ENCODE measurements around the gene ABCA7.
"Not testable (repeated sequence)": the region's sequence is repeated elsewhere in the genome, so short reads cannot be mapped to it uniquely, and the experiment has no call there.

Gene ABCA7

DNA sequence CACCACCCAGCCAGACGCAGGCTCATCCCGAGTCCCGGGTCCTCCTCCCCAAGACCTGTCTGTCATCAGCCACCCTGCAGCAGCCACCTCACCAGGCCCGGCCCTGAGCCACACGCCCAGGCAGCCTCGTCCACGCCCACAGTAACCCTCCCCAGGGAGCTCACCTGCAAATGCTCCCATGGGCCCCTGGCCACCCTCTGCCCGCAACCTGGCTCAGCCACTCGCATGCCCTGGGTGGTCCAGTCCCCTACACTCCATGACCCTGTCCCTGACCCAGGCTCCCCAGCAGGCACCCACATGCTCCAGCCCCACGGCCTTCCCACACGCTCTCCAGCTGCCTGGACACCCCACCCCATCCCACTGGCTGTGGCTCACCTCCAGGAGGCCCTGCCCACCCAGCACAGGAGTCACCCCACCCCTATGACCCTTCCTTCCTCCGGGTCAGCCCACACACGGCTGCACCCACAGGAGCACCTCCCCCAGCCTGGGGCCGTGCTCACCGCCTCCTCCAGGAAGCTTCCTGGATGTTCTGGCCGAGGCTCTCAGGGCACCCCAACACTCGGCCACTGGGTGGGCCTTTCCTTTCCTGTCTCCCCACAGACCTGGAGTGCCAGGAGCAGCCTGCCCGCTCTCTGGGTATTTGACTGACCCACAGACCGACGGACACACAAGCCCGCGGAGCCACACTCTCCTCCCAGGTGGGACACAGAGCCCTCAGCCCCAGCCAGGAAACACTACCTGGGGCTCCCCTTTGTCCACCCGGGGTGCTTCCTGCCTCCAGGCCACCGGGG lies 22.6 kb upstream of the ABCA7 start:
- no peak for DNase-seq

DNA sequence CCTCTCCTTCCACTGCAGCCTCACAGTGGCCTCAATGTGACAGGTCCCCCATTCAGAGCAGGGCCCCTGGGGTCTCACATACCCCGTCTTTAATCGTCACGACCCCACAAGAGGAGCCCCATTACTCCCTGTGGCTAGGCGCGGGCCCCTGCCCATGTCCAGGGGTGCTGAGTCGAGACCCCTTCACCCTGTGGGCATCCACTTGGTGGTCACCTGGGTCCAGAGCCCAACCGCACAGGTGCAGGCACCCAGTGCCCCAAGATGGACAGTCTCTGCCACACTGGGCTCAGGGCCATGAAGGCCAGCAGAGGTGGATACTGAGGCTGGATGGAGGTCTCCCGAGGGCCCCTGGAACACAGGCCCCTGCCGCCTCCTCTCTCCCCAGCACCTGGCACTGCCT lies 22.0 kb upstream of the ABCA7 start:
- DNase-seq, result no peak

DNA sequence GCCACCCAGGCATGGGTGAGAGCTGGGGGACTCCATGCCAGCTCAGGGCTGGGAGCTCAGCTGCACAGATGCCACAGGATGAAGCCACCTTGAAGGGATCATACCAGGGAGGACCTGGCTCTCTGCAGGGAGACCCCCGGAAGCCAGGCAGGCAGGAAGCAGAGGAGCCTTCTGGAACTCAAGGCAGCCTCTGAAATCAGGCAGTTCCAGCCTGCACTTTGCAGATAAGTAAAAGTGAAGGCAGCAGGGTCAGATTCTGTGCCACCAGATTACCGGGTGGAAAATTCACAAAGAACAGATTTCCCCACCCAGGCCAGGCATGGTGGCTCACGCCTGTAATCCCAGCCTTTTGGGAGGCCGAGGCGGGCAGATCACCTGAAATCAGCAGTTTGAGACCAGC lies 21.5 kb upstream of the ABCA7 start:
- no peak for DNase-seq

DNA sequence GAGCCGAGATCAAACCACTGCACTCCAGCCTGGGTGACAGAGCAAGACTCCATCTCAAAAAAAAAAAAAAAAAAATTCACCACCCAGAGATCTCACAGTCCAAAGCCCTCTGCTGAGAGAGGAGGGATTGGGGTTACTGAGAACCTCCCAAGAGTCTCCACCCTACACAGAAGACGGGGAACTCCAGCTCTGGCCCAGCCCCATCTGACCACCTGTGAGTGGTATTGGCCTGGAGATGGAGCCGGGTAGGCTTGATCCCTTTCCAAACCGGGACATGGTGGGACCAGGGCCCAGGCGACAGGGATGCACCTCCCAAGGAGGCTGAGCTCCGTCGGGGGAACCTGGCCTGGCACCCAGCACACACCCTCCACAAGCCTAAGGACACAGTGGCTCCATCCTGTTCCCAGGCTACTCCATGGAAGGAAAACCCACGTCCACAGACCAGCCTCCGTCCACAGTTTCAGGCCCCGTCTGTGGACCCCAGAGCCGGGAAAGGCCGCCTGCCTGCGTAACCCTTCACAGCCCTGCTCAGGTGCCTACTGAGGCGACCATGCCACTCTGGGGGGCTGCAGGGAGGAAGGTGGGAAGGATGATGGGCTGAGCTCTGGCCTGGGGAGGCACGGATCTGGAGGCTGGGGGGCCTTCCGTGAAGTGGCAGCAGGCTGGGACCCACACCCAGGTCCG lies 20.8 kb upstream of the ABCA7 start:
- no peak for DNase-seq

DNA sequence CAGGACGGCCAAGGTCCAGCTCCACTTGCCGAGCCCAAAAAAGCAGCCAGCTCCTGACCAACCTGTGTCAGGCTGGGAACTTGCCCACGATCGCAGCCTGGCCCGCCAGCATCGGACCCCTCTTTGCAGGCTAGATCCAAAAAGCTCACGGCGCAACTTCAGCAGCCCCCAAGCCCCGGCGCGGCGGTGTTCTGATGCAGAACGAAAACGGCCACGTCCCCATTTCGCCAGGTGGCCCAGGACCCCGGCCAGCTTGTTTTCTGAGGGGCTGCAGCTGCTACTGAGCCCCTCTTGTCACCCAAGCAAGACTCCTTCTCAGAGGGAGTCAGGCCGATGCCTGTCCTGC lies 20.3 kb upstream of the ABCA7 start:
- DNase-seq, result no peak

DNA sequence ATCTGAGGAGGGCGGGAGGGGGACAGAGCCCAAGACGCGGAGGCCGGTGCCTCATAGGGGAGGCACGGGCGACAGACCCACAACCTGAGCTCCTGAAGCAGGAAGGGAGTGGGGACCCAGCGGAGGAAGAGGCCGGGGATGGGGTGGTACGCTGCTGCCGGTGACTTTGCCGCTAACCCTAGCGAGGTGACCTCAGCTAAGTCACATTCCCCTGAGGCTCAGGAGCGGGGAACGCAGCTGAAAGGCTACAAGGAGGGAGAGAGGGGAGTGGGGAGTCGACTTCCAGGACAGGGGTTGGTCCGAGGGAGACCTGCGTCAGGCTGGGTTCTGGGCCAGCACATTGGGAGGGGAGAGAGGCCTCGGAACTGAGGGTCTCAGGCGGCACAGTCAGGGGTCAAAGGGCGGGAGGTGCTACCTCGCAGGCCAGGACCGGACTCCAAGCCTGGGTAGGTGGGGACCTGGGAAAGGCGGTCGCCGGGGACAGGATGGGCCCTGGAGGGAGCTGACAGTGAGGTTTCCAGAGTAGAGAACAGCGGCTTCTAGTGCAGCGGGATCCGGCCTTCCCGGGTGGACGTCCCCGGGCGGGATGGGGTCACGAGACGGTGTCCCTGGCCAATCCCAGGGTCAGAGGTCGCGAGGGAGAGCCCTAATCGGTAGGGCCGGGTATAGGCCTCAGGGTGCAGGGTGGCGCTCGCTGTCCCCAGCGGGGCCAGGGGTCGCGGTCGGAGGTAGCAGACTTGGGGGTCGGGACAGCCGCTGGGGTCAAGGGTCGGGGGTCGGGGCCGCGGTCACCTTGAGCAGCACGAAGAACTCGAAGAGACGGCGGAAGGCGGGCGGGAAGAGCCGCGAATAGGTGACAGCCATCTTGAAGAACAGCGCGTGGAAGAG lies 19.7 kb upstream of the ABCA7 start:
- no peak for DNase-seq

DNA sequence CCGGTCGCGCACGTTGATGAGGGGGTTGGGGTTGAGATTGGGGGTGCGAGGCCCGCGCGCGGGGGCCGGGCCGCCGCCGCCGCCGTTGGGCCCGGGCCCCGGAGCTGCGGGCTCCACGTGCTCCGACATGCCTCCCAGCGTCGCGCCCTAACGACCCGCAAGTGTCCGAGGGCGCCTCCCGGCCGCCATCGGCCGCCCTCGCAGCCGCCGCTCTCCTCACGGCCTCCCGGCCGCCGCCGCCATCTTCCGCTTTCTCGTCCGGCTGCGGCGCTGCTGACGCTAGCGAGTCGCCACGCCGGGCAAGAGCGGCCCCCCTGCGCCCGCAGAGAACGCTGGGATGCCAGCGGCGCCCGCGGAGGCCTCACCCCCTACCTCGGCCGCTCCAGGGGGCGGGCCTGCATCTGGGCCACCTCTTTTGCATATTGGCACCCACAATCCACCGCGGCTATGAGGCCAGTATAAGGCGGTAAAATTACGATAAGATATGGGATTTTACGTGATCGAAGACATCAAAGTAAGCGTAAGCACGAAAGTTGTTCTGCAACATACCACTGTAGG lies 19.0 kb upstream of the ABCA7 start, which contains the start of gene TMEM259:
Gene TMEM259 (minus strand): TSS at position 256 of the 558 bp plus-strand sequence. CDS start 127 bp downstream, at position 129.
- peak; percentile 80 for DNase-seq

DNA sequence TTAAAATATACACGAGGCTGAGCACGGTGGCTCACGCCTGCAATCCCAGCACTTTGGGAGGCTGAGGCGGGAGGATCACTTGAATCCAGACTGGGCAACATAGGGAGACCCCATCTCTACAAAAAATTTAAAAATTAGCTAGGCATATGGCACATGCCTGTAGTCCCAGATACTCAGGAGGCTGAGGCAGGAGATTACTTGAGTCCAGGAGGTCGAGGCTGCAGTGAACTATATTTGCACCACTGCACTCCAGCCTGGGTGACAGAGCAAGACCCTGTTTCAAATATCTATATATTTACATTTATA lies 16.1 kb upstream of the ABCA7 start:
- not testable (repeated sequence) for DNase-seq

DNA sequence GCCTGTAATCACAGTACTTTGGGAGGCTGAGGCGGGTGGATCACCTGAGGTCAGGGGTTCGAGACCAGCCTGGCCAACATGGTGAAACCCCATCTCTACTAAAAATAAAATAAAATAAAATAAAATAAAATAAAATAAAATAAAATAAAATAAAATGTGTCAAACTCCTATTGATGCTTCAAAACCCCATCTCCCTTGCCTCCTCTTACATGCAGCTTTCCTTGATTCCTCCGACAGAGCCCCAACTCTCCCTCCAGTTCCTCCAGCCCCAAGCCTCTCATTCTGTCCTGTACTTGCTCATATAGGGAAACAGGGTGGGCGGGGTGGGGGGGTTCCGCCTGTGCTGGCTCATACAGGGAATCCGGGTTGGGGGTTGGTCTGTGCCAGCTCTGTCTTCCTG lies 14.8 kb upstream of the ABCA7 start:
- DNase-seq, result not testable (repeated sequence)

DNA sequence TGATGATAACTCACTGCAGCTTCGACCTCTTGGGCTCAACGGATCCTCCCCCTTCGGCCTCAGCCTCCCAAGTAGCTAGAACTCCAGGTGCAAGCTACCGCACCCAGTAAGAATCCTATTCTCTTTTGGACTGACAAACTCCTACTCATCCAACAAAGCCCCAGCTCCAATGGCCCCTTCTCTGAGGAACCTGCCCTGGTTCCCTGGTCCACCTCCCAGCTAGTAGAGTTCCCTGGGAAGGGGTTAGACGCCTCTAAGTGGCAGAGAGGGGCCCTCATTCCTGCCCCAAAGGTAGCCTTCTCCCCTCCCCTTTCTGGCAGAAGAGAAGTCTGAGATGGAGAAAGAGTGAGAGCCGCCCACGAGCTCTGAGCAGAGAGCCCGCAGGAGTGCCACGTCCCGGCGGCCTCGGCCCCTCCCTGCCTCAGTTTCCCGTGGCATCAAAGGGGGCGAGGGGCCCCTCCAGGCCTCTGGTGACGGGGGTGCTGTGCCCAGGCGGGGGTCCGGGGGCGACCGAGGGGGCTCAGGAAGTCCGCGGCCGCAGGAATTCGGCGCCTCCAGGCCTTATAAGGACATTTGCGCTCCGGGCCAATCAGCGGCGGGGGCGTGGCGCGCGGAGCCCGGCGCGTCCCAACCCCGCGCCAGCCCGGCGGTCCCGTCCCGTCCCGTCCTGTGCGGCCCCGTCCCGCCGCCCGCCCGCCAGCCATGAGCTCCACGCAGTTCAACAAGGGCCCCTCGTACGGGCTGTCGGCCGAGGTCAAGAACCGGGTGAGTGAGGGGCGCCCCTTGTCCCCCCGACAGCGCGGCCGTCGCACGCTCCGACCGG lies 13.7 kb upstream of the ABCA7 start, which contains the start of gene CNN2:
Gene CNN2 (plus strand): TSS at position 649 of the 823 bp plus-strand sequence. CDS start 54 bp downstream, at position 703.
- no peak for DNase-seq

DNA sequence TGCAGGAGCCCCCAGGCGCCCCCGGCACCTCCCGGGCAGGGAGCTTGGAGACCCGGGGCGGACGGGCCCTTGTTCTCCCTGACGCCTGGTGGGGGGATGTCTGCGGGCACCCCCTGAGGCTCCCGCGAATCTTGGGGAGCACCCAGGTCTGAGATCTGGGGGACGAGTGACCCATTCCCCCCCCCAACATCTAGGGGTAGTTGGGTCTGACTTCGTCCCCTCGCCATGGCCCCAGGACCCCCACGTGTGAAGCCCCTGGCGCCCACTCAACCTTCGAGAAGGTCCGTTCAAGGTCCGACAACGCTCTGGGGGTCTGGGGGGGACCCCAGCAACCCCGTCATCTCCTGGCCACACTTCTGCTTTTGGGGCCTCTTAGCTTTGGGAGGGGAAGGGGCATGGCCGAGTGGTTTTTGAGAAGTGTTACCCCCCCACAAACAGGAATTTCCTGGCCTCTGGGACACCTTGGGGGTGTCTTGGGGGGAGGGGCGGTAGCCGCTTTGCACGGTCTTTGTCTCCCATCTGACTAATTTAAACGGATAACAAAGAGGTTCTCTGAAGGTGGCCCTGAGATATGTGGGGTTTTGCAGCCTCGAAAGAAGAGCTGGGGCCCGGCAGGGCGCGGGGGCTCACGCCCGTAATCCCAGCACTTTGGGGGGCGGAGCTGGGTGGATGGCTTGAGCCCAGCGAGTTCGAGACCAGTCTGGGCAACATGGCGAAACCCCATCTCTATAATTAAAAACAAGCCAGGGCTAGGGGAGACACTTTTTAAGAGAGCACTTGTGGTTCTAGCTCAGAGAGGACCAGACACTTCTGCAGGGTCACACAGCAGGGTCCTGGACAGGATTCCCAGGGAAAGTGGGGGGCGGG lies 12.9 kb upstream of the ABCA7 start:
- no peak for DNase-seq

DNA sequence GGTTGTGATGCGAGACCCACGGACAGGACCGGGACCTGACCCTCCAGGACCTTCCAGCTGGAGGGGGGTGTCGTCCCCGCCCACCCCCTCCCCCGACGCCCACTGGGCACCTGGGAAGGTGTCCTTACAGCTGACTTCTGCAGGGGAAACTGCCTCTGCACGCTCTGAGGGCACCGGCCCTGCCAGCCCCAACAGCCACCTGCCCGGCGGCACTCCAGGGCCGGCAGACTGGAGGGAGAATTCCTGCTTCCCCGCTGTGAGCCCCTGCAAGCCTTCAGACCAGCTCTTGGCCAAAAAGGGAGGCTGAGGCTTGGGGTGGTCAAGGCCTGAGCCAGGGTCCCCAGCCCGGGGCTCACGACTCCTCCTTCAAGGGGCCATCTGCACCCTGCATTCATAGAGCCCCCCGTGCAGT lies 12.3 kb upstream of the ABCA7 start:
- DNase-seq, result no peak

DNA sequence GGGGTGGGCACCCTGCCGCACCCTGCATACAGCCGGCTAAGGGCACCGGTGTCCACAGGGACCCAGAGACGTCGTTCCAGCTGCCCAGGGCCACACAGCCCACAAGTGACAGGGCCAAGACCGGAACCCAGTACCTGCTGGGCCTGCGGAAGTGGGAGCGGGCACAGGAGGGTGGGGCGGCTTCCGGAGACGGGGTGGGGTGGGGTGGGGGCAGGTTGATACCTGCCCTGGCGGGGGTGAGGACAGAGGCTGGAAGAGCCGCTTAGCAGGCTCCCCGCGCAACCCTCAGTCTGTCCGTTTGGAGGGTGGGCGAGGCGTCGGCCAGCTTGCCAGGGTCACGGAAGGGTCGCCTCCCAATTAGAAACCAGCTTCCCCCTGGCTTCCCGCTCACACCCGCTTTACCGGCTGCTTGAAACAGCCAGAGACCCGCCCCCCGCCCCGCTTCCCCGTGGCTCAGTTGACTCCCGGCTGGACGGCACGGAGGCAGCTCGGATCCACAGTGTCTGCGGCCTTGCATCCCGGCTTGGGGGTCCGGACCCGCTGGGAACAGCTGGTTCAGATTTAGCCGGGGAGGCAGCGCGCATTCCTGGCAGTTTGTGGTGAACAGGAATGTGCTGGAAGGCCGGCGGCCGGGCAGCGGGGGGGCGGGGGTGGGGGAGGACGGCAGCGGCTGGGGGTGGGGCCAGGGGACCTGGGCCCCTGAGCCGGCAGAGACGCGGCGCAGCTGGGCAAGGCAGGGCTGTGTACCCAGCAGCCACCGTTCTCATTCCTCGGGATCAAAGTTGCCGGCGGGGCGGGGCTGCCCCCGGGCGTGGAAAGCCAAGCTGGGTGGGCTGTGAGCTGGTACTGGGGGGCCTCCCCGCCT lies 11.6 kb upstream of the ABCA7 start:
- DNase-seq, result no peak

DNA sequence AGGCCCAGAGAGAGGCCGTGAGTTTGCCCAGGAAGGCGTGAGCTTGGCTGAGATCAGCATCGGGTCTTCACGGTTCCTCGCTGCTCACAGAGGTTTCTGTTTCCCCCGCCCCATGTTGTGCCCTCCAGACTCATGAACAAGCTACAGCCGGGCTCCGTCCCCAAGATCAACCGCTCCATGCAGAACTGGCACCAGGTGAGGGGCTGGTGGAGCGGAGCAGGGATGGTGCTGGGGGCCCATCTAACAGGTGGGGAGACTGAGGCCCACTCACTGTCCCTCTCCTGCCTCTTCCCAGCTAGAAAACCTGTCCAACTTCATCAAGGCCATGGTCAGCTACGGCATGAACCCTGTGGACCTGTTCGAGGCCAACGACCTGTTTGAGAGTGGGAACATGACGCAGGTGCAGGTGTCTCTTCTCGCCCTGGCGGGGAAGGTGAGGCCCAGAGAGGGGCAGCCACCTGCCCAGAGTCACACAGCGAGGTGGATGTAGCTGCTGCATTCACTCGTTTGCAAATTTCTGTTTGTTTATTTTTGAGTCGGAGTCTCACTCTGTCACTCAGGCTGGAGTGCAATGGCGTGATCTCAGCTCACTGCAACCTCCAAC lies 7.5 kb upstream of the ABCA7 start:
- DNase-seq, result no peak

DNA sequence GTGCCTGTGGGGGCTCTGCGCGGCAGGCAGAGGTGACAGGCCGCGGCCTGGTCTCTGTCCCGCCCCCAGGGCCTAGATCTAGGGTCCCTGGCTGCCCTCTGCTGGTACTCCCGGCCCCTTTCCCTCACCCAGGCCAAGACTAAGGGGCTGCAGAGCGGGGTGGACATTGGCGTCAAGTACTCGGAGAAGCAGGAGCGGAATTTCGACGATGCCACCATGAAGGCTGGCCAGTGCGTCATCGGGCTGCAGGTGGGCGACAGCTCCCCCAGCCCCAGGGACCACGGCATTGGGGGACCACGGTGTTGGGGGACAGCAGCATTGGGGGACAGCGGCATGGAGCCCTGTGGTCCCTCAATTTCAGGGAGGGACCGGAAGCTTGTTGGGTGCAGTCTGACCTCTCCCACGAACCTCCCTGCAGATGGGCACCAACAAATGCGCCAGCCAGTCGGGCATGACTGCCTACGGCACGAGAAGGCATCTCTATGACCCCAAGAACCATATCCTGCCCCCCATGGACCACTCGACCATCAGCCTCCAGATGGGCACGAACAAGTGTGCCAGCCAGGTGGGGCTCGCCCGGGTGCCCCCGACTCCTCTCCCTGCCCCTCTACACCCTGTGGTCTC lies 3.8 kb upstream of the ABCA7 start:
- no peak for DNase-seq

DNA sequence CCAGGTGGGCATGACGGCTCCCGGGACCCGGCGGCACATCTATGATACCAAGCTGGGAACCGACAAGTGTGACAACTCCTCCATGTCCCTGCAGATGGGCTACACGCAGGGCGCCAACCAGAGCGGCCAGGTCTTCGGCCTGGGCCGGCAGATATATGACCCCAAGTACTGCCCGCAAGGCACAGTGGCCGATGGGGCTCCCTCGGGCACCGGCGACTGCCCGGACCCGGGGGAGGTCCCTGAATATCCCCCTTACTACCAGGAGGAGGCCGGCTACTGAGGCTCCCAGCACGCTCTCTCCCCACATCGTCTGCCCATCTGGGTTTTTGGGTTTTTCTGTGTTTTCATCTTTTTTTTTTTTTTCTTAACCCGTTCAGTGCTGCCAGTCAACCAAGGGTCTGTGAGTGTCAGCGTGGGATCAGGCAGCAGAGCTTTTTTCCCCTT lies 2.3 kb upstream of the ABCA7 start:
- no peak for DNase-seq

DNA sequence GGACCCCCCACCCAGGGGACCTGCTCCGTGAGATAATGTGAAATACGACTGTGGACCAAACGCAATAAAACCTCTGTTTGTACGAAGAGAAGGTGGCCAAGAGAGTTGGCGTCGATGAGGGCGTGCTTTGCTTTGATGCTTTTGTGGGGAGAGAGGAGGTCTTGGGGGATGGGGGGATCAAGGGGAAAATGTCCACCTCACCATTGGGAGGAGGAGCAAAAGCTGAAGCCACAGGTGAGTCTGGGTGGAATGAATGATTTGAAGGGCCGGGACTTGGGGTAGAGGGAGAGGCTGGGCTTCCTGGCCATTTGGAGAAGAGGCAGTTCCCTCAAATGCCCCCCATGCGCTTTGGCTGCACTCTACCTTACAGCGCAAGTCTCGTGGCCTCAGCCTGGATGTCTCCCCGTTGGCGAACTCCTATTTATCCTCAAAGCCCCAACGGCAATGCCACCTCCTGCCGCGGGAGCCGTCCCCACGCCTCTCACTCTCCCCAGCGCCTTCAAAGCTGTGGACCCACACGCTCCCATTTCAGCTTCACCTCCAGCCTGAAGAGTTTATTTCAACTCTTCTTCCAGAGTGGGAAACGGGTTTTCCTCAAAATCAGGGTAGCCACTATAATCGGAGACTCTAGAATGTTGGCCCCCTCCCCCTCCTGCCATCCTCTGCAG lies 795 bp upstream of the ABCA7 start:
- no peak for DNase-seq

DNA sequence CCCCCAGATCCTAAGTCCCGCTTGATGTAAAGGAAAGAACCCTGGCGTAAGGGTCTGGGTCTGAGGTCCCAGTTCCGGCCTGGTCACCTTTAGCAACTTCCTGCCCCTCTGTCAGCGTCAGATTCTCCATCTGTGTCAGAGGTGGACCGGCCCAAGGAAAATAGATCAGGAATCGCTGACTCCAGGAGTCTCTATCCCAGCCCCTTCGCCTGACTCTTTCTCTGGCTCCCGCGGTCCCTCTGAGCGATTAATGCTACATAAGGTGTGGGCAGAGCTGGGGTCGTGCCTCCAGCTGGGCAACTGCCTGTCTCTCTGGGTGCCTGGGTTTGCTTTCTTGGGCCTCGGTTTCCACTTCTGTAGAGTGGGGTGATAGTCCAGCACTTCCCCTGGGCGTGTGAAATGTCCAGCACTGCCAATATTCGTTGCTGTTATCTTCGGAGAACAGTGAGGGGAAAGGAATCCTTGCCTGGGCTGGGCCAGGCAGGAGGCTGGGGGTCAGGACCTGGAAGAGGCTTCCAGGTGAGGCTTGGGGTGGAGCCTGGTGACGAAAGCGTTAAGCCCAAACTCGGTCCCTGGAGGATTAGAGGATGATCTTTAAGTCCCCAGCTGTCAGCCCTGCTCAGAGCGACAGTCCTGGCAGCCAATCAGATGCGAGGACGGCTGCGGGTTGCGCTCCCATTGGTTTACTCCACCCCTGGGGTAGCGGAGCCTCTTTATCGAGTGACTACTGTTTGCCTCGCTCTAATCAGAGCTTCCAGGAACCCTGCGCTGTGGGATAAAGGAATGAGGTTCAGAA lies 767 bp downstream of the ABCA7 start:
- DNase-seq, result peak; percentile 85
